GM03348 (cell line): Measurements from ENCODE around the gene MS4A8.

ENCODE experiments used
- DNase-seq: peaks from one replicate; pipeline ENCODE4 v3.0.0; 2012; ENCODE audit warnings: low spot score

Gene MS4A8

GRCh38 chr11:60764879-60765278 lies 65.5 kb downstream of the MS4A8 start:
- DNase-seq, result no peak

- no peak for DNase-seq
Measured at GRCh38 chr11:60765355-60765754, 65.9 kb downstream of the MS4A8 start.
